Hepatocyte (in vitro differentiated cells): ENCODE data around the gene EGR1. TPM values are rescaled to one million over a fixed set of nuclear protein-coding genes. Genes with fewer than 3 reads are reported as not detected.
A peak's percentile ranks its signal among the peaks of the same experiment; 100 is the strongest.

Source experiments
- DNase-seq: peaks from one replicate; pipeline ENCODE4 v3.0.0-alpha.2; 2016; ENCODE audit warnings: low spot score
- H2AFZ ChIP-seq: fragments of 200-600 bp; sonication (generic); 2 replicates; pipeline ENCODE4 v1.6.0; 2016; ENCODE audit warnings: antibody characterized with exemption, mild to moderate bottlenecking
- H3K27ac ChIP-seq: fragments of 200-600 bp; sonication (generic); 2 replicates; pipeline ENCODE4 v1.5.1; 2016; ENCODE audit warnings: mild to moderate bottlenecking
- H3K27me3 ChIP-seq: fragments of 200-600 bp; sonication (generic); 2 replicates; pipeline ENCODE4 v1.6.1; 2016
- H3K36me3 ChIP-seq: fragments of 200-600 bp; sonication (generic); replicated peaks from 2 replicates; pipeline ENCODE4 v1.5.1; 2016; ENCODE audit warnings: low read depth; ENCODE audit not compliant: insufficient read depth
- H3K4me1 ChIP-seq: fragments of 200-600 bp; sonication (generic); 2 replicates; pipeline ENCODE4 v1.5.1; 2016; ENCODE audit warnings: mild to moderate bottlenecking, moderate library complexity; ENCODE audit not compliant: insufficient read depth
- H3K4me2 ChIP-seq: fragments of 200-600 bp; sonication (generic); 2 replicates; pipeline ENCODE4 v1.6.0; 2016
- H3K4me3 ChIP-seq: fragments of 200-600 bp; sonication (generic); 2 replicates; pipeline ENCODE4 v1.5.1; 2016; ENCODE audit warnings: mild to moderate bottlenecking
- H3K79me2 ChIP-seq: fragments of 200-600 bp; sonication (generic); 2 replicates; pipeline ENCODE4 v1.6.0; 2017; ENCODE audit warnings: mild to moderate bottlenecking
- H3K9me2 ChIP-seq: fragments of 200-600 bp; sonication (generic); replicated peaks from 2 replicates; pipeline ENCODE4 v1.6.0; 2017; ENCODE audit warnings: mild to moderate bottlenecking; ENCODE audit not compliant: insufficient read depth
- H3K9me3 ChIP-seq: fragments of 200-600 bp; sonication (generic); 2 replicates; pipeline ENCODE4 v1.5.1; 2016; ENCODE audit warnings: low read depth, mild to moderate bottlenecking
- H4K20me1 ChIP-seq: fragments of 200-600 bp; sonication (generic); 2 replicates; pipeline ENCODE4 v1.6.0; 2016; ENCODE audit warnings: mild to moderate bottlenecking; ENCODE audit not compliant: insufficient read depth, poor library complexity, severe bottlenecking
- EZH2 ChIP-seq: fragments of 200-600 bp; sonication (generic); IDR thresholded peaks from 2 replicates; pipeline ENCODE4 v1.6.1; 2016; ENCODE audit warnings: antibody characterized with exemption, mild to moderate bottlenecking, borderline replicate concordance
- EZH2phosphoT487 ChIP-seq: fragments of 200-600 bp; sonication (generic); IDR thresholded peaks from one replicate; pipeline ENCODE4 v1.6.1; 2018; ENCODE audit warnings: antibody characterized with exemption, mild to moderate bottlenecking, low read depth, moderate library complexity; ENCODE audit not compliant: unreplicated experiment, severe bottlenecking
- WGBS: methylation state at CpG from one replicate; pipeline ENCODE4 v1.1.6; 2016; ENCODE audit warnings: low lambda C conversion rate; ENCODE audit errors: missing lambda C conversion rate; 5-methylcytosine and 5-hydroxymethylcytosine counted together
- polyA plus RNA-seq: library from polyadenylated mRNA; unstranded; fragments of >200 nt; fragmentation: Nextera tagmentation; extraction: Ambion mirVana; gene quantifications from 2 replicates; pipeline ENCODE4 v1.2.1, GENCODE V29; 2016
- total RNA-seq: library from RNA; depleted of rRNA; stranded (reverse); fragments of >200 nt; gene quantifications from 2 replicates; pipeline ENCODE4 v1.2.3, GENCODE V29; 2014
- TF ChIP-seq, protein P1 (sequence below): fragments of 200-600 bp; sonication (generic); IDR thresholded peaks from 2 replicates; pipeline ENCODE4 v1.5.1; 2016; ENCODE audit warnings: antibody characterized with exemption, mild to moderate bottlenecking; ENCODE audit not compliant: poor library complexity

Gene EGR1
- total and polyA plus RNA-seq, 2 experiments from 2014 or later: 95.4 to 336 TPM

DNA sequence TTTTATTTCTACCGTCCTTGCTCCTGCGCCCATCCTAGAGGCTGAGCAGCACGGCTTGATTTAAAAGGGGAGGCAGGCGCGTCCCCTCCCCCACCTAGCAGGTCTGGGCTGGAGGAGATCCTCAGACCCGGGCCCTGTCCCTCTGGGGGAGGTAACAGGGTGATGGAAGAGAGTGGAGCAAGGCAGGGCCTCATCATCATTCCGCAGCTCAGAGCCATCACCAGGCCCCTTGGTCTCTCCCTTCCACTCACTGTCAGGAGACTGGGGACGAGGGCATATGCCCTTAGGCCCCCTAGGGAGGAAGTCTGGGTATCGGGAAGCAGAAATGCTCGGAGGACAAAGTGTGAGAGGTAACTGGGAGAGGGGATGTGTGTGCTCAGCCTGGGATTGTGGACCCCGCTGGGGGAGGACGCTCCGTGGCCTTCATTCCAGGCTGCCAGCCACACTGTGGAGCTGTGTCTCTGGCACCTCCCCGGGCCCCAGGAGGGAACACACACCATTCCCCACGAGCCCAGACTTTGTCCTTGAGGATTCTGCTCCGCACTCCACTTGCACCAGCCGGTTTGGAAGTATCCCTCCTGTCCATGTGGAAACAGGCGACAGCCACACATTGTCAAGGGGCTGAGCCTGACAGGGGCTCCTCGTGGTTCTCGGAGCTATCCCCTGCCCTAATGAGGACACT is 25.7 kb upstream of the EGR1 start:
- Histone ChIP-seq H4K20me1 (no peaks in the 10 kb centered on the region), H3K9me2 (no peaks in the 10 kb centered on the region), H3K27ac (no peak overlapping the region), H3K79me2 (no peaks in the 10 kb centered on the region), H3K27me3 (no peaks in the 10 kb centered on the region), H3K9me3 (no peaks in the 10 kb centered on the region), H3K4me1 (no peaks in the 10 kb centered on the region), H3K36me3 (no peaks in the 10 kb centered on the region), H3K4me3 (peak overlapping the region; percentile 36), H2AFZ (peak overlapping the region; percentile 41), H3K4me2 (peak overlapping the region; percentile 81)
- peak; percentile 5 for DNase-seq
- TF ChIP-seq, protein P1, sequence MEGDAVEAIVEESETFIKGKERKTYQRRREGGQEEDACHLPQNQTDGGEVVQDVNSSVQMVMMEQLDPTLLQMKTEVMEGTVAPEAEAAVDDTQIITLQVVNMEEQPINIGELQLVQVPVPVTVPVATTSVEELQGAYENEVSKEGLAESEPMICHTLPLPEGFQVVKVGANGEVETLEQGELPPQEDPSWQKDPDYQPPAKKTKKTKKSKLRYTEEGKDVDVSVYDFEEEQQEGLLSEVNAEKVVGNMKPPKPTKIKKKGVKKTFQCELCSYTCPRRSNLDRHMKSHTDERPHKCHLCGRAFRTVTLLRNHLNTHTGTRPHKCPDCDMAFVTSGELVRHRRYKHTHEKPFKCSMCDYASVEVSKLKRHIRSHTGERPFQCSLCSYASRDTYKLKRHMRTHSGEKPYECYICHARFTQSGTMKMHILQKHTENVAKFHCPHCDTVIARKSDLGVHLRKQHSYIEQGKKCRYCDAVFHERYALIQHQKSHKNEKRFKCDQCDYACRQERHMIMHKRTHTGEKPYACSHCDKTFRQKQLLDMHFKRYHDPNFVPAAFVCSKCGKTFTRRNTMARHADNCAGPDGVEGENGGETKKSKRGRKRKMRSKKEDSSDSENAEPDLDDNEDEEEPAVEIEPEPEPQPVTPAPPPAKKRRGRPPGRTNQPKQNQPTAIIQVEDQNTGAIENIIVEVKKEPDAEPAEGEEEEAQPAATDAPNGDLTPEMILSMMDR: no peak
- TF ChIP-seq EZH2 (no peak), EZH2phosphoT487 (no peak)
- 38% methylated on average over 19 of the region's 20 CpGs for WGBS

DNA sequence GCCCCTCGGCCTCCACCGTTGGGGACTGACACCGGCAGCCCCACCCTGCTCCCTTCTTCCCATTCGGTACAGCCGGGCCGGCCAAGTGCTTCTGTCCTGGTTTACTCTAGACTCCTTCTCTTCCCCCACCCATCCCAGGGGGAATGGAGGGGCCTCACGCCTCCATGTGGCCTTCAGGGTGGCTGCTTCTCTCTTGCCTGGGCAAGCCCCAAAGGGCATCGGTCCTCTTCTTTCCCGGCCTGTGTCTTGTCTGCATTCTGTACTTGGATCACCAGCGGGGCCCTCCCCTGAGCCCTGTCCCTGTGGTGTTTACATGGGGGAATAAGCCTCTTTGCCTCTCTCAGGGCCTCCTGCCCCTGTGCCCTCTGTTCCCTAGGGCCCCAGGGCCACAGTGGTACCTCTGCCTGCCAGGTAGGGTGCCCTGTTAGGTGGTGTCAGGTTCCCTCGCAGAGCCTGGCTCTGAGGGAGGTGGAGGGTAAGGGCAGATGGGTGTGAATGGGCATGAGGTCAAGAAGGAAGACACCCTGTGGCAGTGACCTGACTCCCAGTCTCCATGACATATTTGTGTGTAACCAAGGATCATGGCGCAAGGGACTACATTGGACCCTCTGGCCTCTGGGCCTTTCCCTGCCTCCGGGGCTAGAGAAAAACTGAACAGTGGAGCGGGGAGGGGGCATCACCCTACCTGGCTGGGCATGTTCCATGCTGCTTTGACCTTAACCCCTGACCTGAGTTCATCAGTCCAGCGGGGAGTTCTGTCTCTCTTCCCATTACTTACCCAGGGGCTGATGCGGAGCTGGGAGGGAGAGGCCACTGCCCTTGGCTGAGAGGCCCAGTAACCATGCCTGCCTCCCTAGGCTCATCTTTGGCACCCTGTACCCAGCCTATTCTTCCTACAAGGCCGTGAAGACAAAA is 24.9 kb upstream of the EGR1 start:
- TF ChIP-seq EZH2: no peak
- TF ChIP-seq, protein P1: no peak
- TF ChIP-seq EZH2phosphoT487: no peak
- no peak overlapping the region for H2AFZ ChIP-seq
- H3K27ac ChIP-seq: no peak overlapping the region
- H4K20me1 ChIP-seq: no peaks in the 10 kb centered on the region
- H3K36me3 ChIP-seq: no peaks in the 10 kb centered on the region
- H3K27me3 ChIP-seq: no peaks in the 10 kb centered on the region
- no peaks in the 10 kb centered on the region for H3K79me2 ChIP-seq
- no peaks in the 10 kb centered on the region for H3K9me3 ChIP-seq
- DNase-seq: no peak
- H3K4me3 ChIP-seq: no peak overlapping the region
- no peak overlapping the region for H3K4me2 ChIP-seq
- WGBS: 87% methylated on average over 17 of the region's 17 CpGs
- no peaks in the 10 kb centered on the region for H3K9me2 ChIP-seq
- H3K4me1 ChIP-seq: no peaks in the 10 kb centered on the region

DNA sequence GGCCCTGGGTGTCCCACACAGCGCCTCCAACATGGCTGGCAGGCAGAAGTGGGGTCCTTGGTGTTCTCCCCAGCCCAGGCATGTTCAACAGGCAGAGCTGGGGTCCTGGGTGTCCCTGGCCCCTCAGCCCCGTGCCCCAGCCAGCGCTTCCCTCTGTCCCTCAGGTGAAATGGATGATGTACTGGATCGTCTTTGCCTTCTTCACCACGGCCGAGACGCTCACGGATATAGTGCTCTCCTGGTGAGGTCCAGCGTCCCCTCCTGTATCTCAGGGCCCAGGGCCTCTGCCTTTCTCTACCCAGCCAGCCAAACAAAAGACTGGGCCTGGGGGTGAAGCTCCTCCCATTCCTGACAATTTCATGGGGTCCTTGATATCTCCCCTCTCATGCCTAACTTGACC is 24.1 kb upstream of the EGR1 start:
- Histone ChIP-seq H3K36me3 (no peaks in the 10 kb centered on the region), H3K9me3 (no peaks in the 10 kb centered on the region), H2AFZ (no peak overlapping the region), H3K4me1 (no peaks in the 10 kb centered on the region), H3K27me3 (no peaks in the 10 kb centered on the region), H3K27ac (no peak overlapping the region), H3K4me2 (no peak overlapping the region), H3K9me2 (no peaks in the 10 kb centered on the region), H3K4me3 (no peak overlapping the region), H4K20me1 (no peaks in the 10 kb centered on the region), H3K79me2 (no peaks in the 10 kb centered on the region)
- TF ChIP-seq EZH2phosphoT487: no peak
- TF ChIP-seq, protein P1: no peak
- DNase-seq: no peak
- WGBS: 94% methylated on average over 9 of the region's 9 CpGs
